Astrocyte (in vitro differentiated cells and primary cell): ENCODE measurements around the gene U2AF1L4. TPM values are rescaled to one million over a fixed set of nuclear protein-coding genes. Genes with fewer than 3 reads are reported as not detected.

Experiments used
- DNase-seq: peaks from one replicate; pipeline ENCODE4 v3.0.0-alpha.2; 2010; ENCODE audit warnings: low read depth
- FAIRE-seq: peaks from 2 replicates; lab custom pipeline; 2011; peaks lifted over from hg19 to GRCh38; lab: Jason Lieb, UNC
- H2AFZ ChIP-seq: 2 replicates; pipeline ENCODE4 v1.6.0; 2012; ENCODE audit warnings: low read depth, low read length, inconsistent platforms
- H3K27ac ChIP-seq: 2 replicates; pipeline ENCODE4 v1.5.1; 2011; ENCODE audit warnings: low read depth, low read length, inconsistent platforms
- H3K27me3 ChIP-seq: 2 replicates; pipeline ENCODE4 v1.6.0; 2011; ENCODE audit warnings: low read length, inconsistent platforms; ENCODE audit not compliant: insufficient read depth
- H3K36me3 ChIP-seq: 2 replicates; pipeline ENCODE4 v1.5.1; 2011; ENCODE audit warnings: low read length, inconsistent platforms; ENCODE audit not compliant: insufficient read depth
- H3K4me1 ChIP-seq: 2 replicates; pipeline ENCODE4 v1.5.1; 2011; ENCODE audit warnings: low read length, inconsistent platforms; ENCODE audit not compliant: insufficient read depth
- H3K4me2 ChIP-seq: 2 replicates; pipeline ENCODE4 v1.6.0; 2012; ENCODE audit warnings: low read length, inconsistent platforms
- H3K4me3 ChIP-seq: 2 replicates; pipeline ENCODE4 v1.5.1; 2011; ENCODE audit warnings: low read depth, mild to moderate bottlenecking, low read length, inconsistent platforms; ENCODE audit not compliant: insufficient read depth
- H3K79me2 ChIP-seq: 2 replicates; pipeline ENCODE4 v1.6.0; 2012; ENCODE audit warnings: mild to moderate bottlenecking, low read length, inconsistent platforms; ENCODE audit not compliant: insufficient read depth
- H3K9ac ChIP-seq: 2 replicates; pipeline ENCODE4 v1.6.0; 2012; ENCODE audit warnings: mild to moderate bottlenecking, low read length, inconsistent platforms
- H3K9me3 ChIP-seq: 2 replicates; pipeline ENCODE4 v1.5.1; 2012; ENCODE audit warnings: low read depth, mild to moderate bottlenecking, low read length, inconsistent platforms; ENCODE audit not compliant: insufficient read depth
- H4K20me1 ChIP-seq: 2 replicates; pipeline ENCODE4 v1.6.0; 2012; ENCODE audit warnings: low read length, inconsistent platforms; ENCODE audit not compliant: insufficient read depth
- H3K27ac Mint-ChIP-seq: one replicate; pipeline ENCODE4 v1.8.0; 2021; ENCODE audit warnings: mild to moderate bottlenecking, mixed read lengths; ENCODE audit not compliant: unreplicated experiment
- H3K27me3 Mint-ChIP-seq: one replicate; pipeline ENCODE4 v1.8.0; 2021; ENCODE audit warnings: low read depth, mixed read lengths; ENCODE audit not compliant: unreplicated experiment
- H3K36me3 Mint-ChIP-seq: one replicate; pipeline ENCODE4 v1.8.0; 2021; ENCODE audit warnings: low read depth, mixed read lengths; ENCODE audit not compliant: unreplicated experiment
- H3K4me1 Mint-ChIP-seq: one replicate; pipeline ENCODE4 v1.8.0; 2021; ENCODE audit warnings: low read depth, mixed read lengths; ENCODE audit not compliant: unreplicated experiment
- H3K4me3 Mint-ChIP-seq: one replicate; pipeline ENCODE4 v1.8.0; 2021; ENCODE audit warnings: mild to moderate bottlenecking, moderate library complexity, mixed read lengths; ENCODE audit not compliant: unreplicated experiment
- H3K9me3 Mint-ChIP-seq: one replicate; pipeline ENCODE4 v1.8.0; 2021; ENCODE audit warnings: mild to moderate bottlenecking, mixed read lengths; ENCODE audit not compliant: unreplicated experiment
- EZH2 ChIP-seq: IDR thresholded peaks from 2 replicates; pipeline ENCODE4 v1.6.1; 2012; ENCODE audit warnings: mild to moderate bottlenecking, low read length, inconsistent platforms; ENCODE audit not compliant: insufficient read depth
- total RNA-seq: library from RNA; stranded (reverse); gene quantifications from 2 replicates; pipeline ENCODE4 v1.2.1, GENCODE V29; 2021
- TF ChIP-seq, protein P1 (sequence below): IDR thresholded peaks from 2 replicates; pipeline ENCODE4 v1.5.1; 2011; ENCODE audit warnings: low read depth, mild to moderate bottlenecking, inconsistent platforms, low read length, moderate library complexity; ENCODE audit not compliant: insufficient read depth

Gene U2AF1L4
- total RNA-seq, 1 donor from 2014 or later: 15.7 TPM

GRCh38 chr19:35718345-35719041 is 26.7 kb downstream of the U2AF1L4 start:
- no peak for TF ChIP-seq EZH2
- TF ChIP-seq, protein P1, sequence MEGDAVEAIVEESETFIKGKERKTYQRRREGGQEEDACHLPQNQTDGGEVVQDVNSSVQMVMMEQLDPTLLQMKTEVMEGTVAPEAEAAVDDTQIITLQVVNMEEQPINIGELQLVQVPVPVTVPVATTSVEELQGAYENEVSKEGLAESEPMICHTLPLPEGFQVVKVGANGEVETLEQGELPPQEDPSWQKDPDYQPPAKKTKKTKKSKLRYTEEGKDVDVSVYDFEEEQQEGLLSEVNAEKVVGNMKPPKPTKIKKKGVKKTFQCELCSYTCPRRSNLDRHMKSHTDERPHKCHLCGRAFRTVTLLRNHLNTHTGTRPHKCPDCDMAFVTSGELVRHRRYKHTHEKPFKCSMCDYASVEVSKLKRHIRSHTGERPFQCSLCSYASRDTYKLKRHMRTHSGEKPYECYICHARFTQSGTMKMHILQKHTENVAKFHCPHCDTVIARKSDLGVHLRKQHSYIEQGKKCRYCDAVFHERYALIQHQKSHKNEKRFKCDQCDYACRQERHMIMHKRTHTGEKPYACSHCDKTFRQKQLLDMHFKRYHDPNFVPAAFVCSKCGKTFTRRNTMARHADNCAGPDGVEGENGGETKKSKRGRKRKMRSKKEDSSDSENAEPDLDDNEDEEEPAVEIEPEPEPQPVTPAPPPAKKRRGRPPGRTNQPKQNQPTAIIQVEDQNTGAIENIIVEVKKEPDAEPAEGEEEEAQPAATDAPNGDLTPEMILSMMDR: no peak
- no peaks in the 10 kb centered on the region for H3K9me3 Mint-ChIP-seq
- H3K4me1 Mint-ChIP-seq: peaks cover 6% of the 10 kb centered on the region
- H3K4me2 ChIP-seq: peak overlapping the region; percentile 97
- peak overlapping the region; percentile 69 for H3K4me3 ChIP-seq
- H3K9me3 ChIP-seq: no peaks in the 10 kb centered on the region
- H3K9ac ChIP-seq: peak overlapping the region; percentile 87
- H3K36me3 Mint-ChIP-seq: peaks cover 6% of the 10 kb centered on the region
- peaks cover 2% of the 10 kb centered on the region for H3K27me3 ChIP-seq
- peak overlapping the region; percentile 87 for H3K27ac Mint-ChIP-seq
- H3K4me1 ChIP-seq: peaks cover 18% of the 10 kb centered on the region
- H3K79me2 ChIP-seq: peaks cover 41% of the 10 kb centered on the region
- peaks cover 46% of the 10 kb centered on the region for H4K20me1 ChIP-seq
- peaks cover 4% of the 10 kb centered on the region for H3K36me3 ChIP-seq
- peak overlapping the region; percentile 93 for H3K4me3 Mint-ChIP-seq
- no peak for DNase-seq
- FAIRE-seq: no peak
- peaks cover 3% of the 10 kb centered on the region for H3K27me3 Mint-ChIP-seq
- H2AFZ ChIP-seq: no peak overlapping the region
- peak overlapping the region; percentile 42 for H3K27ac ChIP-seq

DNA sequence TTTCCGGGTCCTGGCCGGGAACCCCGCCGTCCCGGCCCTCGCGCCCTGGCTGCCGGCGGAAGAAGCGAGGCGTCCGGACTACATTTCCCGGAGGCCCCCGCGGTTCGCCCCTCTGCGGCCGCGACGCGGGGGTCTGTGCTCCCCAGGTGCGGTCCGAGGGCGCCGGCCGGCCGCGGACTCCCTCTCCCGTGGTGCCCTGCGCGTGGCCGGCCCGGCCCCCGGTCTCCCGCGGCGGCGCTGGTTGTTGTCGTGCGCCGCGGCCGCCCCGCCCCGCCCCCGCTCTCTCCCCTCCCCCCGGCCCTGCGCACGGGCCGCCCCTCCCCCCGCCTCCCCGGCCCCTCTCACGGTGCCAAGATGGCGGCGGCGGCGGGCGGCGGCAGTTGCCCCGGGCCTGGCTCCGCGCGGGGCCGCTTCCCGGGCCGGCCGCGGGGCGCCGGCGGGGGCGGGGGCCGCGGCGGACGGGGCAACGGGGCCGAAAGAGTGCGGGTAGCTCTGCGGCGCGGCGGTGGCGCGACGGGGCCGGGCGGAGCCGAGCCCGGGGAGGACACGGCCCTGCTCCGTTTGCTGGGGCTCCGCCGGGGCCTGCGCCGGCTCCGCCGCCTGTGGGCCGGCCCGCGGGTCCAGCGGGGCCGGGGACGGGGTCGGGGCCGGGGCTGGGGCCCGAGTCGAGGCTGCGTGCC is 27.4 kb downstream of the U2AF1L4 start, which contains the start of gene KMT2B:
TSS of gene KMT2B (plus strand) at position 339 of the 680 bp plus-strand sequence. CDS start at position 355, 16 bp downstream.
- Histone ChIP-seq H3K9me3 (no peaks in the 10 kb centered on the region), H3K4me3 (peak within 1 kb of the TSS; percentile 69), H3K79me2 (peaks cover 41% of the 10 kb centered on the region), H3K9ac (peak within 1 kb of the TSS; percentile 87), H3K4me1 (peaks cover 18% of the 10 kb centered on the region), H3K27me3 (peaks cover 2% of the 10 kb centered on the region), H3K27ac (peak within 1 kb of the TSS; percentile 58), H2AFZ (peak within 1 kb of the TSS; percentile 98), H3K36me3 (no peaks in the 10 kb centered on the region), H4K20me1 (peaks cover 41% of the 10 kb centered on the region), H3K4me2 (peak within 1 kb of the TSS; percentile 97)
- Mint-ChIP-seq H3K27me3 (peaks cover 5% of the 10 kb centered on the region), H3K4me3 (peak within 1 kb of the TSS; percentile 93), H3K27ac (peak within 1 kb of the TSS; percentile 87), H3K36me3 (peaks cover 9% of the 10 kb centered on the region), H3K9me3 (no peaks in the 10 kb centered on the region), H3K4me1 (peaks cover 6% of the 10 kb centered on the region)
- DNase-seq: no peak
- FAIRE-seq: no peak
- TF ChIP-seq EZH2: no peak
- TF ChIP-seq, protein P1: no peak
